ENCODE data around the gene ADSS1. TPM values are rescaled to one million over a fixed set of nuclear protein-coding genes. Genes with fewer than 3 reads are reported as not detected.

Gene ADSS1
- total RNA-seq, 1 experiment from 2014 or later, result 19.8 TPM

DNA sequence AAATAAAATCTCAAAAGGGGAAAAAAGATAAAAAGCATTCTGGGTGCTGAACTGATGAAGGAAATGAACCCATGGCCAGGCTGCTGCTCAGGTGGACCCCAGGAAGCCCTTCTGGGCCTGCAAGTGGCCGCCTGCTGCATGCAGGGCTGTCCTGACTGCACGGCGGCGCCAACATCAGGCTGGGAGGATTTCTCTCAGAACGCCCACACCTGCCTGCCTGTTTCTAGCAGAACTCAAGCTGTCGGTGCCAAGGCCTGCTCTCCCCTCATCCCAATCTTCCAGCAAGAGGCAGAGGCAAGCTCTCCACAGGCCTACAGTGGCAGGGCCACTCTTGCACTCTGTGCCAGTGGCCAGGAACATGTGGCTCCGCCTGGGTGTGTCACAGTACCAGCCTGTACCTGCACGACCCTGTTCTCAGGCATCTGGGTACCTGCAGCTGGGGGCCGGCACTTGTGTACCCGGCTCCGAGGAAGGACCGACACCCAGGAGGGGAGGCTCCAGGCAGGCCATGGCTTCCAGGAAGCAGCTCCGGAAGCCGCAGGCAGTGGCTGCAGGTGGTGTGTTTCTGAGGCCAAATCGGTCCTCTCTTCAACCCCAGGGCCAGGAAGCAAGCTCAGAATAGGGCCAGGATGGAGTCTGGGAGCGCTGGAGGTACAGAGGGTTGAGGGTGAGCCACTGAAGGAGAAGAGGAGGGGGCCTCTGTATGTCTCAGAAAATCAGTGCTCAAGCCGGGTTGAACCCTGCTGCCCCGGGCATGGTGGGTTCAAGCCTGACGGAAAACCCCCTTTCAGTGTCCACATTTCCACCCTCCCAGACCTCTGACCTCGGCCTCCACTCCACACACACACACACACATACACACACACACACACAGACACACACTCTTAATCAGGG is 37.2 kb upstream of the ADSS1 start:
- DNase-seq (ENCODE audit: extremely low read depth, low read depth), result no peak

- peak; percentile 88 for DNase-seq (ENCODE audit: extremely low read depth, low read depth)
These were observed 36.2 kb upstream of the ADSS1 start for GRCh38 chr14:104687601-104688504.

DNA sequence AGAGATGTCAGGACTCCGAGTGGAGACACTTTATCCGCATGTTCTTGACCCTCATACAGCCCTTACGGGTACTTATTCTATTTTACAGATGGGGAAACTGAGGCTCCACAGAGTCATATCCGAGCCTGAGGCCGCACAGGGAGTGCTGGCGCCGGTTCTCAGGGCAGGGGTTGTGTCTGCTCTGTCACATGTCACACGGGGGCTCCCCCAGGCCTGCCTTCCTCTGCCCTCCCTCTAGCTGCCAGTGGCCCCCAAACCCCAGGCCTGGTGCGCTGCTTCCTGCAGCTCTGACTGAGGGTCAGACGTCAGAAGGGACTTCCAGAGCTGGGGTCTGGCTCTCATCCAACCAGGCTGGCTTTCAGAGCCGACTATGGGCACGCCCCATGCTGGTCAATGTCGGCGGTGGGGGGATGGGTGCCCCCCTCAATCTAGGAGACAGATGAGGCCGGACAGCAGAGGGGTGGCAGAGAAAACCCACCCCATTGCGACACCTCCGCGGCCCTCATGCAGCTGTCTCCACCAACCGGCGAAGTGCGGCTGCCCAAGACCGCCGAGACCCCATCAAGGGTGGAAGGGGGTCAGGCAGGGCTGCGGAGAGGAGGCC is 35.4 kb upstream of the ADSS1 start:
- DNase-seq (ENCODE audit: extremely low read depth, low read depth), result peak; percentile 77

- peak; percentile 70 for DNase-seq (ENCODE audit: extremely low read depth, low read depth)
These were observed 34.7 kb upstream of the ADSS1 start, which contains the start of gene INF2 for GRCh38 chr14:104689109-104689880. Gene INF2 (plus strand): TSS chr14:104689618. CDS start chr14:104701366, 11,748 bp downstream.

DNA sequence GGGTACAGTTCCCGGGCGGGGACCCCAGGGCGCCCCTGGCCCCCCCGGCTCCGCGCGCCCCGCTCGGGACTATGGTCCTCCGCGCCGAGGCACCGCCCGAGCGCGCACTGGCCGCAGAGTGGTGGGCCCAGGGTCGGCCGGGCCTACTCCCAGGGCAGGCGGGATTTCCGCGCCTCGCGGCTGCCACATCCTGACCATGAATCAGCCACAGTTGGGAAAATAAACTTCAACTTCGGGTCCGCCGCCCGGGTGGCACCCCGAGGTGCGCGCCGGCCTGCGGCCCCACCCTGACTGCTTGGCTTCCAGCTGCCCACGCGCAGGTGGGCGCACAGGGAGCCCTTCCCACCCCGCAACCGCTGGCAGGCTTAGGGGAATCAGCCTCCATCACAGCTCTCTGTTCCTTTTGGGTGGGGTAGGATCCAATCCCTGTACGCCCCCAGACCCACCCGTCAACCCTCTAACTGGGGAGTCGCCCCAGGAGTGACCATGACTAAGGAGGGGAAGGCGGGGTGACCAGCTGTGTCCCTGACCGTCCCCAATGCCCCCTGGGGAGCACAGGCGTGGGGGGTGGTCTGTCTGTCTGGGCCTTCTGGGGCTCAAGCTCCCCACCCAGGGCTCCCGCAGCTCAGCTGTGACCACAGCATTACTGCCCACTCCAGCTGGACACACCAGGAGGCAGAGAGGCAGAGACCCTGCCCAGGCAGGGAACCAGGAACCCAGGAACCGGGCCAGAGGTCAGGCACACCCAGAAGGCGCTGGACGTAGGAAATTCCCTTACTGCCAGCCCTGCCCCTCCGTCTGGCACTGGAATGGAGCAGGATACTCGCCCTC is 33.9 kb upstream of the ADSS1 start:
- DNase-seq (ENCODE audit: extremely low read depth, low read depth), result no peak

DNA sequence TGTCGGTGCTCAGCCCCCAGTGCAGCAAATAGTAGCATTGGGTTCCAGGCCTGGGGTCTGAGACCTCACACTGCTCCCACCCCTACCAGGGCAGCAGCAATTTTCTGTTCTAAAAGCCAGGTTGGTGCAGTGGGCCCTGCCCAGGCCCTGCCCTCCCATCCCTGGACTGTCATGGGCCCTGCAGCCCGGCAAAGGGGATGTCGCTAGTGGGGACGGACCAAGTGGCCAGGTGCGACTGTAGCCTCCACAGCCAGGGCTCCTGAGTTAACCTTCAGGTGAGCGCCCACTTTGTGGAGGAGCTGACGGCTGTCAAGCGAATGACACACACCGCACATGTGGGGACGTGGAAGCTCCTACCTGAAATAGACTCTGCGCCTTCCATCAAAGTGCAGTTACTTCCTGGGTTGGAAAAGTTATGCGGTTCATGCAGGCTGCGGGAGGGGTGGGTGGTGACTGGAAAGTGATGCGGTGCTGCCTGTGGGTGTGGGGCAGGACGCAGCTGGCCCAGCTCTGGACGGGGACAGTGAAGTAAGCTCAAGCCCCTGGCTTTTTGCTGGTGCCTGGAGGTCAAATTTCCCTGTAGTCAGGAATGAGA is 33.1 kb upstream of the ADSS1 start:
- no peak for DNase-seq (ENCODE audit: extremely low read depth, low read depth)

- no peak for DNase-seq (ENCODE audit: extremely low read depth, low read depth)
These were observed 32.3 kb upstream of the ADSS1 start for GRCh38 chr14:104691546-104692260.

GRCh38 chr14:104692261-104692938 is 31.6 kb upstream of the ADSS1 start:
- DNase-seq (ENCODE audit: extremely low read depth, low read depth), result no peak

- no peak for DNase-seq (ENCODE audit: extremely low read depth, low read depth)
These were observed 31.1 kb upstream of the ADSS1 start for GRCh38 chr14:104692939-104693315.

GRCh38 chr14:104693482-104694431 is 30.3 kb upstream of the ADSS1 start:
- DNase-seq (ENCODE audit: extremely low read depth, low read depth), result no peak

DNA sequence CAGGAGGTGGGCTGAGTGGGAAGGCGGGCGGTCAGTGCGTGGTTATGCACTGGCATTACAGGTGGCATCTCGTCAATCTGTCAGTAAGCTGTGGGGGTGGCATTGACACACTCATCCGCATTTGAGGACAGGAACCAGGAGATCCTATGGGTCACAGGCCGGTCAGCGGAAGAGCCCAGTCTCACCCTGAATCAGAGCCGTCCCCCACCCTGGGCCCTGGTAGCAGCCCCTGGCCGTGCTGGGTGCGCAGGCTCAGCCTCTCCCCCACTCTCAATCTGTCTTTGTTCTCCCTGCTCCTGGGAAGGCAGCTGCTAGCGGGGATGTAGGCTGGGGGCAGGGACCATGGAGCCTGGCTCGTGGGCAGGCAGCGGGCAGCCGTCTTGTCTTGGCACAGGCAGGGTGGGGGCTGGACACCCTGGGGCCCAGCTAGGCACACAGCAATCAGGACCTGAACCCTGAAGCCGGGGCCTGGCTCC is 29.5 kb upstream of the ADSS1 start:
- no peak for DNase-seq (ENCODE audit: extremely low read depth, low read depth)

DNA sequence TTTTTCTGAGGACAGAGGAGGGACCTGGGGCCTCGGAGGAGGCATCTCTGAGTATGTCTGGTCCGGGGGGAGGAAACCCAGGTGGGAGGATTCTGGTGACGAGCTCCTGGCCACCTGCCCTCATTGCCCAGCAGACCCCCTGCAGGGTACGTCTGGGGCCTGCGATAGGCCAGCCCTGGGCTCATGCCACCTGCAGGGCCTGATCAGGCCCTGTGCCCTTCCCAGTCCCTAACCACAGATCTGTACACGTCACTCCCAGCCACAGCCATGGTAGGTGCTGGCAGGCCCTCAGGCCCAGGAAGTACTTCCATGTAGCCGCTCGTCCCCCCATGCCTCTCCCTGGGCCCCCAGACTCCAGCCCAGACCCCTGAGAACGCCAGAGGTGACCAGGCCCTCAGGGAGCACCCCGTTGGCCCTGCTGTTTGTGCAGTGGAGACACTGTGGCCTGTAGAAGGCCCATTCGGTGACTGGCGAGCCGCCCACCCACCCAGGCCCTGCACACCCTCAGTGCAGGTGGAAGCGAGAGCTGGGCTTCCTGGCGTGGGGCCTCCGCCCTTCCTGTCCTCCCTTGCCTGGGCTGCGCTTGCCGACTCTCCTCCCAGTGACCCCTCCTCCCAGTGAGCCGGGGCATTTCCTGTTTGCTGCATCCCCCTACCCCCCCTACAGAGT is 28.9 kb upstream of the ADSS1 start:
- no peak for DNase-seq (ENCODE audit: extremely low read depth, low read depth)

GRCh38 chr14:104695660-104696000 is 28.4 kb upstream of the ADSS1 start:
- DNase-seq (ENCODE audit: extremely low read depth, low read depth), result no peak

- DNase-seq (ENCODE audit: extremely low read depth, low read depth), result no peak
These were observed 27.2 kb upstream of the ADSS1 start for GRCh38 chr14:104696671-104697316.

- DNase-seq (ENCODE audit: extremely low read depth, low read depth), result no peak
These were observed 26.7 kb upstream of the ADSS1 start for GRCh38 chr14:104697317-104697703.
